Endothelial cell of umbilical vein (primary cell): ENCODE data around the gene BICD2. TPM values are rescaled to one million over a fixed set of nuclear protein-coding genes. Genes with fewer than 3 reads are reported as not detected.

Experiments used
- BruUV-seq: library from RNA; stranded (reverse); fragments of 400-500 nt; replicated peaks from 2 replicates; lab custom pipeline; 2021; lab: Mats Ljungman, UMichigan
- CTCF ChIA-PET: fragments of 300-600, 350-600 bp; sonication (Branson Sonifier 250); formaldehyde crosslinking; loops from one replicate; lab custom pipeline; 2021; ENCODE audit warnings: antibody characterized with exemption, inconsistent platforms; lab: Charles Lee
- POLR2A ChIA-PET: fragments of 300-600, 350-600 bp; sonication (Branson Sonifier 250); formaldehyde crosslinking; loops from one replicate; lab custom pipeline; 2021; ENCODE audit warnings: antibody characterized with exemption, inconsistent platforms; lab: Charles Lee
- DNase-seq: peaks from one replicate; pipeline ENCODE4 v3.0.0-alpha.2; 2011; ENCODE audit warnings: low read depth, low spot score
- FAIRE-seq: peaks from 2 replicates; lab custom pipeline; 2011; peaks lifted over from hg19 to GRCh38; lab: Jason Lieb, UNC
- H2AFZ ChIP-seq: 2 replicates; pipeline ENCODE4 v1.6.0; 2012; ENCODE audit warnings: low read depth, low read length, control low read depth, inconsistent platforms
- H3K27ac ChIP-seq: 2 replicates; pipeline ENCODE4 v1.5.1; 2011; ENCODE audit warnings: low read depth, mild to moderate bottlenecking, control low read depth, low read length, moderate library complexity; ENCODE audit not compliant: insufficient read depth
- H3K27me3 ChIP-seq, 2 experiments: 2 replicates each; pipeline versions ENCODE4 v1.6.0 to v1.6.1; 2011; ENCODE audit warnings: low read length in 2 of 2, mixed read lengths in 1 of 2; ENCODE audit not compliant: control insufficient read depth in 2 of 2, insufficient read depth in 2 of 2
- H3K36me3 ChIP-seq, 2 experiments: 2 replicates in 1 of 2; 3 replicates in 1 of 2; pipeline ENCODE4 v1.5.1; 2011; ENCODE audit warnings: low read length in 2 of 2, mild to moderate bottlenecking in 1 of 2, moderate library complexity in 1 of 2; ENCODE audit not compliant: control insufficient read depth in 2 of 2, insufficient read depth in 2 of 2; ENCODE audit errors: extremely low read depth in 1 of 2
- H3K4me1 ChIP-seq: 3 replicates; pipeline ENCODE4 v1.5.1; 2011; ENCODE audit warnings: mild to moderate bottlenecking, low read length; ENCODE audit not compliant: control insufficient read depth, insufficient read depth; ENCODE audit errors: extremely low read depth
- H3K4me2 ChIP-seq: 2 replicates; pipeline ENCODE4 v1.6.1; 2011; ENCODE audit warnings: low read length, control low read depth, mixed read lengths; ENCODE audit not compliant: insufficient read depth
- H3K4me3 ChIP-seq, 3 experiments: fragments of 200-600 bp in 1 of 3; sonication (generic), shearing (Covaris generic) in 1 of 3; replicated peaks in 1 of 3; 2 replicates each; pipeline ENCODE4 v1.5.1; 2011 to 2016; ENCODE audit warnings: control low read depth in 3 of 3, low read length in 3 of 3, mild to moderate bottlenecking in 2 of 3, inconsistent platforms in 1 of 3, low read depth in 1 of 3, moderate library complexity in 1 of 3; ENCODE audit not compliant: insufficient read depth in 1 of 3
- H3K79me2 ChIP-seq: 2 replicates; pipeline ENCODE4 v1.6.0; 2012; ENCODE audit warnings: low read length, inconsistent platforms; ENCODE audit not compliant: control insufficient read depth, insufficient read depth
- H3K9ac ChIP-seq: replicated peaks from 2 replicates; pipeline ENCODE3; 2011; ENCODE audit warnings: low read length, control low read depth; ENCODE audit not compliant: insufficient read depth; ENCODE audit errors: extremely low read depth
- H3K9me1 ChIP-seq: replicated peaks from 3 replicates; pipeline ENCODE4 v1.6.0; 2011; ENCODE audit warnings: mild to moderate bottlenecking, low read length; ENCODE audit not compliant: control insufficient read depth, insufficient read depth; ENCODE audit errors: extremely low read depth
- H3K9me3 ChIP-seq: replicated peaks from 2 replicates; pipeline ENCODE4 v1.5.1; 2012; ENCODE audit warnings: low read length, inconsistent platforms; ENCODE audit not compliant: control insufficient read depth, insufficient read depth
- H4K20me1 ChIP-seq: replicated peaks from 2 replicates; pipeline ENCODE3; 2011; ENCODE audit warnings: mild to moderate bottlenecking, low read length; ENCODE audit not compliant: control insufficient read depth, insufficient read depth; ENCODE audit errors: extremely low read depth
- EZH2 ChIP-seq: IDR thresholded peaks from 2 replicates; pipeline ENCODE4 v1.6.1; 2012; ENCODE audit warnings: borderline replicate concordance, low read depth, mild to moderate bottlenecking, moderate library complexity, low read length, inconsistent platforms; ENCODE audit not compliant: severe bottlenecking
- FOS ChIP-seq: IDR thresholded peaks from 2 replicates; pipeline ENCODE4 v1.6.1; 2011; ENCODE audit warnings: mild to moderate bottlenecking, low read length, moderate library complexity, borderline replicate concordance; ENCODE audit not compliant: insufficient read depth
- GATA2 ChIP-seq: IDR thresholded peaks from 2 replicates; pipeline ENCODE4 v1.7.0; 2011; ENCODE audit warnings: low read depth, mild to moderate bottlenecking, moderate library complexity, mixed read lengths, low read length; ENCODE audit not compliant: insufficient read length, insufficient read depth
- JUN ChIP-seq: IDR thresholded peaks from 2 replicates; pipeline ENCODE4 v1.6.1; 2011; ENCODE audit warnings: borderline replicate concordance, low read depth; ENCODE audit not compliant: insufficient read length, insufficient read depth
- MYC ChIP-seq: IDR thresholded peaks from one replicate; pipeline ENCODE4 v1.6.1; 2011; ENCODE audit warnings: mild to moderate bottlenecking, low read depth, low read length
- POLR2A ChIP-seq: IDR thresholded peaks from 2 replicates; pipeline ENCODE4 v1.6.1; 2012; ENCODE audit warnings: low read depth, mild to moderate bottlenecking, control low read depth, low read length
- POLR2AphosphoS5 ChIP-seq: IDR thresholded peaks from 2 replicates; pipeline ENCODE4 v1.6.1; 2012; ENCODE audit warnings: low read depth, mild to moderate bottlenecking, control low read depth, low read length, moderate library complexity; ENCODE audit not compliant: insufficient read depth
- dilution Hi-C: fragments of 300-500 bp; cut with MboI; formaldehyde crosslinking; loops from one replicate; pipeline ENCODE4 v1.15.0; 2019; ENCODE audit warnings: low sequenced_read_pairs; ENCODE audit not compliant: extremely low pct_ligation_motif_present
- intact Hi-C: fragments of 100-400 bp; cut with micrococcal nuclease; formaldehyde crosslinking; loops from one replicate; pipeline ENCODE4 v1.10.0; 2022
- polyA plus RNA-seq, 4 experiments: library from polyadenylated mRNA; depleted of rRNA in 3 of 4; stranded (reverse) in 3 of 4; unstranded in 1 of 4; fragments of >200 nt; gene quantifications; 2 replicates each; pipeline versions ENCODE4 v1.2.1 to v1.2.3, GENCODE V29; 2011 to 2012; ENCODE audit warnings: missing spikeins in 1 of 4
- total RNA-seq: library from RNA; stranded (reverse); gene quantifications from 2 replicates; pipeline ENCODE4 v1.2.3, GENCODE V29; 2021
- TF ChIP-seq, protein P1 (sequence below): IDR thresholded peaks from 2 replicates; pipeline ENCODE4 v1.6.1; 2011; ENCODE audit not compliant: insufficient read depth, insufficient read length
- TF ChIP-seq, protein P2 (sequence below), 2 donors: IDR thresholded peaks; 1 replicate in 1 of 2; 2 replicates in 1 of 2; pipeline ENCODE4 v1.5.1; 2011; ENCODE audit warnings: low read length in 2 of 2, mild to moderate bottlenecking in 2 of 2, moderate library complexity in 2 of 2, control low read depth in 1 of 2, inconsistent platforms in 1 of 2, low read depth in 1 of 2; ENCODE audit not compliant: insufficient read depth in 1 of 2; ENCODE audit errors: extremely low read depth in 1 of 2

Gene BICD2
- total and polyA plus RNA-seq, 2 donors (not counting 3 experiments of a cell fraction or from before 2014, with no cell fraction given): 14.3 to 39.3 TPM

DNA sequence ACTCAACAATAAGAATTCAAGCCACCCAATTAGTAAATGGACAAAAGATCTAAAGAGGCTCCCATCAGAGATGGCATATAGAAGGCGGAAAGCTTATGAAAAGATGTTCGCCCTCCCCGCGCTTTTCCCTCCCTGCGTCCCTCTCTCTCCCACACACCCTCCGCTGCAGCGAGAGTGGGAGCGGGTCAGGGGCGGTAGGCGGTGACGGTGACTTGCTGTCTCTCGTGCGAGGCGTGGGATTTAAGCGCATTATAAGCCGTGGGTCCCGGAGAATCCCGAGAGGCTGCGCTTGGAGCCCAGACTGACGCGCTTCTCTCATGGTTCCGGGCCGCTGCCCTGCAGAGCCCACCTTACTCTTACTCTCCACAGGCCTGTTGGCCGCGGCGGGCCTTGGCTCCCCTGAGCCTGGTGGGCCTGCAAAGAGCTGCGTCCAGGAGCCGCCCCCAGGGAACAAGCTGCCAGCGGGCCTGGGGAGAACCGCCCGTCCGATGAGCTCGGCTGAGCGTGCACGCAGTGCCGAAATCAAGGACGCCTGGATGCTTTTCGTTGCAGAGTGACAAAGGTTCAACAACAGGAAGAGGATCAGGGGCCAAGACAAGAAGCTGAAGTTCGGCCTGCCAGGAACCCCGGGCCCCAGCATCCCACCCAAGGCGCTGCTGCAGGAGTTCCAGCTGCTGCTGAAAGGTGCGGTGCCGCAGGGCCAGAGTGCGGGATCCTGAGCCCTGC, 42.6 kb upstream of the BICD2 start:
- peaks cover 3% of the 10 kb centered on the region for H3K4me1 ChIP-seq
- BruUV-seq: no TSS peak
- no peak overlapping the region for H3K4me2 ChIP-seq
- H3K36me3 ChIP-seq: no peaks in the 10 kb centered on the region
- no peak for FAIRE-seq
- no peak overlapping the region for H2AFZ ChIP-seq
- peaks cover 55 to 71% of the 10 kb centered on the region in 2 experiments for H3K27me3 ChIP-seq
- H3K9ac ChIP-seq: no peak overlapping the region
- intact Hi-C loops: no loop called here
- CTCF ChIA-PET: interaction anchor here (1.0 kb wide), 1 partner anchor 90 kb away, joined by 3 read pairs; no protein-coding TSS in a partner anchor
- dilution Hi-C loops: no loop called here
- no peak overlapping the region for H3K27ac ChIP-seq
- POLR2A ChIA-PET: no interaction called here
- TF ChIP-seq, protein P1, sequence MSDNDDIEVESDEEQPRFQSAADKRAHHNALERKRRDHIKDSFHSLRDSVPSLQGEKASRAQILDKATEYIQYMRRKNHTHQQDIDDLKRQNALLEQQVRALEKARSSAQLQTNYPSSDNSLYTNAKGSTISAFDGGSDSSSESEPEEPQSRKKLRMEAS: no peak
- TF ChIP-seq EZH2 (no peak), FOS (no peak), JUN (no peak), POLR2AphosphoS5 (no peak), POLR2A (no peak), MYC (no peak), GATA2 (no peak)
- TF ChIP-seq, protein P2, sequence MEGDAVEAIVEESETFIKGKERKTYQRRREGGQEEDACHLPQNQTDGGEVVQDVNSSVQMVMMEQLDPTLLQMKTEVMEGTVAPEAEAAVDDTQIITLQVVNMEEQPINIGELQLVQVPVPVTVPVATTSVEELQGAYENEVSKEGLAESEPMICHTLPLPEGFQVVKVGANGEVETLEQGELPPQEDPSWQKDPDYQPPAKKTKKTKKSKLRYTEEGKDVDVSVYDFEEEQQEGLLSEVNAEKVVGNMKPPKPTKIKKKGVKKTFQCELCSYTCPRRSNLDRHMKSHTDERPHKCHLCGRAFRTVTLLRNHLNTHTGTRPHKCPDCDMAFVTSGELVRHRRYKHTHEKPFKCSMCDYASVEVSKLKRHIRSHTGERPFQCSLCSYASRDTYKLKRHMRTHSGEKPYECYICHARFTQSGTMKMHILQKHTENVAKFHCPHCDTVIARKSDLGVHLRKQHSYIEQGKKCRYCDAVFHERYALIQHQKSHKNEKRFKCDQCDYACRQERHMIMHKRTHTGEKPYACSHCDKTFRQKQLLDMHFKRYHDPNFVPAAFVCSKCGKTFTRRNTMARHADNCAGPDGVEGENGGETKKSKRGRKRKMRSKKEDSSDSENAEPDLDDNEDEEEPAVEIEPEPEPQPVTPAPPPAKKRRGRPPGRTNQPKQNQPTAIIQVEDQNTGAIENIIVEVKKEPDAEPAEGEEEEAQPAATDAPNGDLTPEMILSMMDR (IDR thresholded peaks at IDR 0.05; ENCODE audit: extremely low read depth in 1 of 2, insufficient read depth in 1 of 2, low read depth in 1 of 2, low read length in 2 of 2): no peak
- no peak for DNase-seq
- H3K4me3 ChIP-seq: no peak overlapping the region
- H4K20me1 ChIP-seq: no peaks in the 10 kb centered on the region
- no peaks in the 10 kb centered on the region for H3K79me2 ChIP-seq
- H3K9me3 ChIP-seq: no peaks in the 10 kb centered on the region
- H3K9me1 ChIP-seq: no peaks in the 10 kb centered on the region
